ENCODE results near the gene FMNL3.
"Not testable (repeated sequence)": the region's sequence is repeated elsewhere in the genome, so short reads cannot be mapped to it uniquely, and the experiment has no call there.

Gene FMNL3

DNA sequence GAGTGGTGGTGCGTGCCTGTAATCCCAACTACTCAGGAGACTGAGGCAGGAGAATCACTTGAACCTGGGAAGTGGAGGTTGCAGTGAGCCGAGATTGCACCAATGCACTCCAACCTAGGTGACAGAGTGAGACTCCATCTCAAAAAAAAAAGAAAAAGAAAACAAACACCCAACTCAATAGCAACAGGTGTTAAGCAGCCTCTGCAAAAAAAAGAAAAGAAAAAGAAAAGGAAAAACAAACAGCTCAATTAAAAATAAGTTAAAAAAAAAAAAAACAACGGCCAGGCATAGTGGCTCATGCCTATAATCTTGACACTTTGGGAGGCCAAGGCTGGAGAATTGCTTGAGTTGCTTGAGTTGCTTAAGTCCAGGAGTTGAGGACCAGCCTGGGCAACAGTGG, 10.6 kb upstream of the FMNL3 start:
- DNase-seq (ENCODE audit: low read depth in 2 of 2), result not testable (repeated sequence)

DNA sequence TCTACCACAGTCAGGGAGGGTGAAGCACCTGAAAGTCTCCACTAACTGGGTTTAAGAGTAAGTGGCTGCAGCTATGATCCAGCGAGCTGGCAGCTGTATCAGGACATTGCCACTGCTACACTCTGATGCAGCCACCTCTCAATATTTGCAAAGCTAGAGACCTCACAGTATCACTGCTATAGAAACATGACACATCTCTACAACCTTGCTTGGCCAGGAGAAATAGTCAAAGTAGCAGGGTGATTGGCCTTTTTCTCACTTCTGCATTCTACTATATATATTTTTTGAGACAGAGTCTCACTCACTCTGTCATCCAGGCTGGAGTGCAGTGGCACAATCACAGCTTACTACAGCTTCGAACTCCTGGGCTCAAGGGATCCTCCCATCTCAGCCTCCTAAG, 9.3 kb upstream of the FMNL3 start:
- DNase-seq (ENCODE audit: low read depth in 2 of 2), result no peak

DNA sequence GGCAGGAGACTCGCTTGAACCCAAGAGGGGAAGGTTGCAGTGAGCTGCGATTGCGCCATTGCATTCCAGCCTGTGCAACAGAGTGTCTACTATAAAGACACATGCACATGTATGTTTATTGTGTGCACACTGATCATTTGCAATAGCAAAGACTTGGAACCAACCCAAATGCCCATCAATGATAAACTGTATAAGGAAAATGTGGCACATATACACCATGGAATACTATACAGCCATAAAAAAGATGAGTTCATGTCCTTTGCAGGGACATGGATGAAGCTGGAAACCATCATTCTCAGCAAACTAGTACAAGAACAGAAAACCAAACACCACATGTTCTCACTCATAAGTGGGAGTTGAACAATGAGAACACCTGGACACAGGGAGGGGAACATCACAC, 6.7 kb upstream of the FMNL3 start:
- not testable (repeated sequence) for DNase-seq (ENCODE audit: low read depth in 2 of 2)

DNA sequence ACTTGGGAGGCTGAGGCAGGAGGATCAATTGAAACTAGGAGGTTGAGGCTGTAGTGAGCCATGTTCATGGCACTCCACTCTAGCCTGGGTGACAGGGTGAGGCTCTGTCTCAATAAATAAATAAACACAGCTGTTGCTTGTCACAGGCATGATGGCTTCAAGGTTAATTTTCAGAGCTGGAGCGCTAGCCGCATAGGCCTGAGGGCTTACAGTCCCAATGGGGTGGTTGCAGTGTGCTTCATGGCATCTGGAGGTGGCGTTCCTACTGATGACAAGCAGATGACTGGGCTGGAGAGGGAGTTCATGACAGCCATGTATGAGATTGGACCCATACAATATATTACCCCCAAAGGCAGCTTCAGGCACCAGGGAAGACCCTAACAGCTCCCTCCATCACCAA, 1.6 kb upstream of the FMNL3 start:
- no peak for DNase-seq (ENCODE audit: low read depth in 2 of 2)

DNA sequence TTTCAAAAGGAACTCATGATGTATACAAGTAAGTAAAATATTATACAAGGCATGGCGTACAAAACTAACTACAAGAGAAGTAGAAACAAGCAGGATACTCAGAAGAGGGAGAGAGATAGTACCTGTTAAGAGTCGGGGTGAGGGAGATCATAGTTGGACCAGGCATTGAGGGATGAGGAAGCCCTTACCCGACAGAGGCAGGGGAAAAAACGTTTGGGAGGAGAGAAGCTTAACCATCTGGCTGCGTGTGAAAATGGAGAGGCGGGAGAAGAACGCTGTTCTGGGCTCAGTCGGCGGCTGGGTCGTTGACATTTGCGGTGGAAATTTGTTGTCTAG, 575 bp upstream of the FMNL3 start:
- no peak for DNase-seq (ENCODE audit: low read depth in 2 of 2)

DNA sequence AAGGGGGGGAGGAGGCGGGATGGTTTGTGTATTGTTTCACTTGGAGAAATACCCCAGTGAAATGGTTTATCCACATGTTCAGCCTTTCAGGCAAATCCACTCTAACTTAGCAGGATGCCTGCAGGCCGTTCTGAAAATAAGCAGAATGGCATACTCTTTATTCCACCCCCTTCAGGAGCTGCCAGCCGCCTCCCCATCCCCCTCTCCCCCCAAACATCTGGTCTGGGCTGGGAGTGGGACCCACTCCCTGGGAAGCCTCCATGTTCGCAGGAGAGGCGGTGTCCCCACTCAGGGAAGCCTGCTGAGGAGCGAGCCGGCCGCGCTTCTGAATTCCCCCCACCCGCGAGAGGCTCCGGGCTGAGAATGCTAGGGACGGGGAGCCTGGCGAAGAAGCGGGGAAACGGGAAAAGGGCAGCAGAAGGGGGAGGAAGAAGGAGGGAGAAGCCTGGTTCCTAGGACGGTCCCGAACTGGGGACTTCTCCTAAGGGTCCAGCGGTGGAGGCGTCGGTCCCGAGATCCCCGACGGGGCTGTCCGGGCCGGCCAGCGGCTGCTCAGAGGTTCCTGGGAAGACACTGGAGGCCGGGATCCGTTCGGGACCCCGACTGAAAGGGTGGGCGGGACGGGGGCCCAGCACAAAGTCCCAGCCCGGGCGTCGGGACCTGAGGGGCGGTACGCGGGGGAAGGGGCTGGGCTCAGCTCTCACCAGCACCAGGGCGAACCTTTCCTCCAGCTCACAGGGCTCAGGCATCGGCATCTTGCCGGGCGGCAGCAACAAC, 666 bp downstream of the FMNL3 start:
- no peak for DNase-seq (ENCODE audit: low read depth in 2 of 2)

DNA sequence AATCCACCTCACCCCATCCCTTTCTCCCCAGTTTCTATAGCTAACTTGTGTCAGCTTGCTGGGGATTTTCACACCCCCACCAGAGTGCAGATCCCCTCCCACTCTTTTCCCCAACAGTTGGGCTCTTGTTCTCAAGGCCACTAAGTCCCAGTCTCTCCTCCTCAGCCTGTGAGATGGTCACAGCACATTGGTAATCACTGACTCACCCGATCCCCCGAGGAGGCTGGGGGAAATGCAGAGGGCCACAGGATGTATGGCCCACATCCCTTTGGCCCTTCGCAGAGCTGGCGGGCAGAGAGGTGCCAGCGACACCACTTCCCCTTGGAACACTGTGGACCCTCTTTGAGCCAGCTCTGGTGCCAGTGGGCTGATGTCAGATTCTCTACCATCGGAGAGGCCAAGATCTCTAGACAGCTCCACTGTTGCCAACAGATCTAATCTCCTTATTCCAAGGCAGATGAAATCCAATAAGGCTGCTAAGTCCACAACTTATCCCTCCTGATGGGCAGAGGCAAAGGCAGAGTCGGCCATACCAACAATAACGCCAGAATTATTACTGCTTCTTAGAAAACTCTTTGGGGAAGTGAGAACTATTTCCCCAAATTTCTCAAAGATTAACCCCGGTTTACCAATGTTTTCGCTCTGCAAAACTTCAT, 1.6 kb downstream of the FMNL3 start:
- DNase-seq (ENCODE audit: low read depth in 2 of 2), result no peak

DNA sequence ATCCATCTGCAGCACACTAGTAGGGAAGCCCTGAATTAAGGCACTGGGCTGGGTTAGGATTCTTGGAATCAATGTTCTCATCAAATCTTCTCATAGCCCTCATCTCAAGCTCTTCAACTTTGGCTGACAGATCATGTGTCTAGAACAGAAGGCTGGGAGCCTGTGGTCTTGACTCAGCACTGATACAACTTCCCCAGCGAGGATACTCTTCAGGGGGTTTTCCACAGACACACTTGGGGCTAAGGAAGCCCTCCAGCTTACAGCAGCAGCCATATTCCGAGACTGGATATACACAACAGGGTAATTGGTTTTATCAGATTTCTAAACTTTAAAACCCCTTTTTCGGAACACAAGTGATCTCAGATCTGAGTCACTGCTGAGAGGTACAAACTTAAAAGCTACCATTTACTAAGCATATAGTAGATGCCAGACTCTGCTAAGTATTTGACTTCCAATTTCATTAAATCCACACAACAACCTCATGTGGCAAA, 3.5 kb downstream of the FMNL3 start:
- no peak for DNase-seq (ENCODE audit: low read depth in 2 of 2)

DNA sequence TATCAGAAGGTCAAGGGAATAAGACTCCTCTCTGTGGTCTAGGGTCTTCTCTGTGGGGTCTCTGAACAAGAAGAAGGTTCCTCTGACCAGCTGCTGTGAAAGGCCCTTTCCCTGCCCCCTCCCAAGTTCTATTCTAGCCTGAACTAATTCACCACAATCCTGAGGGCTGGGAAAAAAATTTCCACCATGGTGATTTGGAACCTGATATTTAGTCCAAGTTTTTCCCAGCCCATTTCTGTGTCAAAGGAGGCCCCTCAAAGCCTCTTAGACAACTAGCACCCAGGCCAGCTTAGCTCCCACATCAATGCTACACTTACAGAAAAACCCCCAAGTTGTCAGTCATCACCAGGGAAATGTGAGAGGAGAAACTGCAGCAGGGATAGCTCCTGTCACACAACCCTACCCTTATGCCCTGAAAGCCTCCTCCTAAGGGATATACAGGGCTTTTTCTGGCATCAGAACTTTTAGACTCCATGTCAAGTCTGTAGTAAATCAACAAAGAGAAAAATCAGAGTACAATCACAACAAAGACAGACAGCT, 4.5 kb downstream of the FMNL3 start:
- no peak for DNase-seq (ENCODE audit: low read depth in 2 of 2)

DNA sequence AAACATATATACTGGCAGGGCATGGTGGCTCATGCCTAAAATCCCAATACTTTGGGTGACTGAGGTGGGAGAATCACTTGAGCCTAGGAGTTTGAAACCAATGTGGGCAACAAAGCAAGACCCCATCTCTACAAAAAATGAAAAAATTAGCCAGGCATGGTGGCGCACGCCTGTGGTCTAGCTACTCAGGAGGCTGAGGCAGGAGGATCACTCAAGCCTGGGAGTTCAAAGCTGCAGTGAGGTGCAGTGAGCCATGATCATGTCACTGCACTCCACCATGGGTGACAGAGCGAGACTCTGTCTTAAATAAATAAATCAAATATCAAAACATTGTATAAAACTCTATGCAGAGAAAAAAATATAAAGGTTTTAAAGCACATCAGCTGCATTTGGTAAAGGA, 5.2 kb downstream of the FMNL3 start:
- DNase-seq (ENCODE audit: low read depth in 2 of 2), result no peak

DNA sequence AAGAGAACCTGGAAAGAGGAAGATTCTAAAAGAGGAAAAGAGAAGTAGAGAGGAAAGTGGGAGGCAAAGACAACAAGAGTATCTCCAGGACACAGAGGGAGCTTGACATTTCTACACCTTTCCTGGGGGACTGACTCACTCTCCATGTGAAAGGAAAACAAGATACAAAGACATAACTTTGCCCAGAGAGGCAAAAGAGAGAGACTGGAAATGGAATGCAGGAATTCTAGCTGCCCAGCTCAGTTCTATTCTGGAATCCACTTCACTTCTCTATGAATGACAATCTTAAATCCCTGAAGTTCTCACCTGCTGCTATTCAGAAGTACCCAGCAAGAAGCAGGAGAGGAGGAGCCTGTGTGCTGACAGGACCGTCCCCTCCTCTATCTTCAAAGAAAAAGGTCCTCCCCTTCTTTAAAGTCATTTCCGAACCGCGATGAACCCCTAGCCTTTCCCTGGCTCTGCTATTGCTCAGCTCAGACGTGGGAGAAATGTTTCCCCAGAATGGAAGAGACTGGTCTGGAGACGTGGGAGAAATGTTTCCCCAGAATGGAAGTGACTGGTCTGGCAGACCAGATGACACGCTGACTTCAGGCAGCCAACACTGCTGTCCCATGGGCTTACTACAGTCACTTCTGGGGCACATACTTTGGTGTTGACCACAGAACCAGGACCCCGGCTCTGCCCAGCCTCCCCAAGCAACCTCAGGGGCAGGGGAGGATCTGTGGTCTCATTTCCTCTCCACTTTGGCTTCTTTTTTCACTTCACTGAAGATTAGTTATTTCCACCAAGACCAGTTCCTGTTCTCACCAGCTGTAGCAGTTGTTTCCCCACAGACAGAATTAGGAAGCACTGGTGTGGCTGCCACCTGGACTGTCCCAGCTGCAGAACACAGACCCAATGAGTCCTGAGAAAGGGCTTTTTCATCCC, 8.3 kb downstream of the FMNL3 start:
- DNase-seq (ENCODE audit: low read depth in 2 of 2), result no peak

DNA sequence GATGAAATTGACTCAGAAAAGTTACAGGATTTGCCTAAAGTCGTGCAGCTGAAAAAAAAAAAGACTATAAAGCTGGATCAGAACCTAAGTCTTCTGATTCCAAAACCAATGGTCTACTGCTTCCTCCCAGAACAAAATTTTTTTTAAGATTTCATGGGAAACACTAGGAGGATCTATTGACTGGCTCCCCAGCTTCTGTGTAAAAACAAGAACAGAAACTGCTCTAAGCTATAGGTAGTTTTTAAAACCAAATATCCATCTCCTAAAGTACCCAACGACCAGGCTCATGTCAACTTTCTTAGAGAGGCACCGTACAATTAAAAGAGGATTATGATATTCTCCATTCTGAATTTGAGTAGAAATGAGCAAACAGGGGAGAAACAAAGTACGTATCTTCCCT, 9.4 kb downstream of the FMNL3 start:
- DNase-seq (ENCODE audit: low read depth in 2 of 2), result no peak

DNA sequence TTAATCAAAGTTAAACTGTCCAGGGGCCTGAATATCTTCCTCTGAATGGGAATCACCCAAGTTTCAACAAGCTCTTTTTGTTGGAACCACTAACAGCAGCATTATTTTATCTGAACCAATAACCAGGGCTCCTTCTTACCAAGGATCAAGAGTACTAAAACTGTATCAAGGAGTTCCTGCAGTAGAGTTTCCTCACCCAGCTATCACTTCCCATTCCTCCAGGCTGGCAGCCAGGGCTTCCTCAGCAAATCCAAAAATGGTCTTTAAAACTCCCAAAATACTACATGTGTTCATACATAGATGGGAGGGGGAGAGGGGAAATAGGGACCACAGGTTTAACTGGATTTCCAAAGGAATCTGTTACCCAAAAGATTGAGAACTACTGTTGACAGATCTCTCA, 10.5 kb downstream of the FMNL3 start:
- no peak for DNase-seq (ENCODE audit: low read depth in 2 of 2)

DNA sequence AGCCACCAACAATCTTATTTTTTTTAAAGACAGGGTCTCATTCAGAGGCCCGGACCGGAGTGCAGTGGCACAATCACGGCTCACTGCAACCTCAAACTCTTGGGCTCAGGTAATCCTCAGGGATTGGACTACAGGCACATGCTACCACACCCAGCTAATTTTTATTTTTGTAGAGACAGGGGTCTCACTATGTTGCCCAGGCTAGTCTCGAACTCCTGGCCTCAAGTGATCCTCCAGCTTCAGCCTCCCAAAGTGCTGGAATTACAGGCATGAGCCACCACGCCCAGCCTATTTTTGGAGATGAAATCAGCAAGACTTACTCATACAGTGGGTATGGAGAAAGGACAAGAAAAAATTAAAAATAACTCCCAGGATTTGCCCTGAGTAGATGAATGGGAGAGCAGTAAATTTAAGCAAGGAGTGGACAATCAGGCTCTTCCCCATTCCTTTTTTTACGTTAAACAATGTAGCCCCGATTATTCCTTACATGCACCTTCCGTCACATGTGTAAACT, 13.2 kb downstream of the FMNL3 start:
- no peak for DNase-seq (ENCODE audit: low read depth in 2 of 2)

DNA sequence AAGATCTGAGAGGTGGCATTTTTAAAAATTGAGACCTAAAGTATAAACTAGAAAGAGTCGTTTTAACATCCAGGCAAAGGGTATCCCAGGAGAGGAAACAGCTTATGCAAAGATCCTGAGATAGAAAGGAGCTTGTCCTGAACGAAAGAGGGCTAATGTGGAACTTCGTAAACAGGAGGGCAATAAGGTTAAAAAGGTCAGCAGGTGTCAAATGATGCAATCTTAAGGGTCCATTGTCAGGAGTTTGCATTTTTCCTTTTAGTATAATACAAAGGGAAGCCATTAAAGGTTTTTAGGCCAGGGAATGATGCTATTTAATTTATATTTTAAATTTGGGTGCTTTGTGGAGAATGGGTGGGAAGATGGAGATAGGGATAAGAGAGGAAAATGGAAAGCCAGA, 14.4 kb downstream of the FMNL3 start:
- no peak for DNase-seq (ENCODE audit: low read depth in 2 of 2)

DNA sequence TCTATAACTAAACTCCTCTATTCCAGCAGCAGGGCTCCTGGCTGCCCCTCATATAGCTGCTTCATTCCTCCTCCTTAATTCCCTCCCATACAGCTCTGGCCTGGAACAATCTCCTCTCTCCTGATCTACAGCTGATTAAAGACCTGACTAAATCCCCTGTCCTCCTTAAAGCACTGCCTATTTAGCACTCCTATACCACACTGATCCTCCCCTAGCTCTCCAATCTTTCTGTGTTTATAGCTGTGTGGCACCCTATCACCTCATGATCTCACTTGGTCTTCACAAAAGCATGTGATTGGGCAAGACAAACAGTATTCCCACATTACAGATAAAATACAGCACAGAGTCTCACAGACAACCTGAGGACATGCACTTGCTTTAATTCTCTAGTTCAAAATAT, 17.4 kb downstream of the FMNL3 start:
- DNase-seq (ENCODE audit: low read depth in 2 of 2), result no peak

DNA sequence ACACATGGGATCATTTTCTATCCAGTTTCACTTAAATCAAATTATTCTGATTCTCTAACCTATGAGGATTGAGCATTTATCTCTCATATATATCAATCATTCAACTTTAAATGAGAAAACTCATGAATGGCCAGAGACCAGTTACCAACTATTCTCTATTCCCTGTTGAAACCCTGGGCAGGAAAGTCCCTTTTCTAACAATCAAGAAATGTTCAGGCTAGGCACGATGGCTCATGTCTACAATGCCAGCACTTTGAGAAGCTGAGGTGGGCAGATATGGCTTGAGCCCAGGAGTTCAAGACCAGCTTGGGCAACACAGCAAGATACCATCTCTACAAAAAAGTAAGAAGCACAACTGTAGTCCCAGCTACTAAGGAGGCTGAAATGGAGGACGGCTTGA, 18.0 kb downstream of the FMNL3 start:
- DNase-seq (ENCODE audit: low read depth in 2 of 2), result no peak

DNA sequence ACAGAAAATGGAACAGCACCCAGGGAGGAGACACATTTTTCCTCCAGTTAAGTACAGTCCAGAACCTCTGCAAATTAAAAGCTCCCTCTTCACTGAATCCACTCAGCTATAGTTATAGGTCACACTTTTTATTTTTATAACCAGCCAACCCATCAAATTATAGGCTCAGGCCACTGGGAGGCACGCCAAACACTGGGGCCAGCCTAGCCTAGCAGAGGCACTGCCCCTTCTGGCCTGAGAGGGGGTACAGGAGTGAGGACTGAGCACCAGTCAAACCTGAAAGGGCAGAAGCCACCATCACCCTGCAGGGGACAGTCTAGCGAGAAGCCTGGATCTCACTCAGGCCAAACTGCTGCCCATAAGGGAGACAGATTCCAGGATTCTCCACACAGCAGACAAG, 19.3 kb downstream of the FMNL3 start:
- no peak for DNase-seq (ENCODE audit: low read depth in 2 of 2)

DNA sequence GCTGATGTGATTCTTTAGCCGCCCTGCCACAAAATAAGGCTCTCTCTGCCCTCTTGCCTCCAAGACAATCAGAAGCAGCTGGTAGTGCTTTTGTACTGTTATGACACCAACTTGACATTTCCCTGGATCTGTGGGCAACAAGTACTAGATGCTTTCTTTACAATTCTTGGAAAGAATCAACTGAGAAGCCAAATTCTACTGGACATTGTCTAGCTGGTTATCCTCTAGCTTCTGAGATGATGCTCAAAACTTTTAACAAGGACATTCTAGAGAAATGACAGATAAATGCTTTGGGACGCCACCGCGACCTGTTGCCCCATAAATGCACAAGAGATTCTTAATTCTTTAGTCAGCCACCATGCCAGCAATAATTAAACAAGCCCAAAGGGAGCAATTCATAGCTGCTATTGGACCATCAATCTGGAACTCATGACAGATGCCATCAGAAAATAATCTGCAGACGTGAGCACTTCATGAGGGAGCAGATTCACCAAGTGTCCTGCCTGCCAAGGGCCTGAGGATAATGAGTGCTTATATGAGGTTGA, 22.8 kb downstream of the FMNL3 start:
- no peak for DNase-seq (ENCODE audit: low read depth in 2 of 2)

DNA sequence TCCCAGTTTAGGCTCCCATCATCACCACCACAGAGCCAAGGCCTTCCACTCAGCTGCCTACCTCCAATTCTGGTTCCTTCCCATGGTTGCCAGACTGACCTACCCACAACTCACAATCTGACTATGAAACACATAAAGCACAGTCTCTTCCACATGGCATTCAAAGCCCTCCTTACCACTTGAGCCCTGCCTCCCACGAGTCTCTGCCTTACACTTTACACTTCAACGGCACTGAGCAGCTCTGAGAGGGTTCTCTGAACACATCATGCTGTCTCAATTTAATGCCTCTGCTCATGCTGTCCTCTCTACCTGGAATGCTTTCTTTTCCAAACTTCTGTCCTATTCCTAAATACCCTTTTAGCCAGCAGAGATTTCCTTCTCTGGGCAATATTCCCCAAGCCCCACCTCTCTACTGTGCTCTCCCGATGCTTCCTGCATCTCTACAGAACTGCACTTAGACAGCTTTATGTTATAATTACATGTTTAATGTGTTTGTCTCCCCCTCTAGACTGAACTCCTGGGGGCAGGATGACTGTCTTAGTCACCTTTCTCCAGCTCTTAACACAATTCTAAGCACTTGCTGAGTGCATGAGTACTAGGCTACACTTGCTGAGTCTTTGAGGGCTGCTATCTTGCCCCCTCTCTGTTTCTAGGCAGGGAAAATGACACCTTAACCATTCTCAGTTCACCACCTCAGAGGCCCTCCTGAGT, 23.5 kb downstream of the FMNL3 start:
- no peak for DNase-seq (ENCODE audit: low read depth in 2 of 2)

DNA sequence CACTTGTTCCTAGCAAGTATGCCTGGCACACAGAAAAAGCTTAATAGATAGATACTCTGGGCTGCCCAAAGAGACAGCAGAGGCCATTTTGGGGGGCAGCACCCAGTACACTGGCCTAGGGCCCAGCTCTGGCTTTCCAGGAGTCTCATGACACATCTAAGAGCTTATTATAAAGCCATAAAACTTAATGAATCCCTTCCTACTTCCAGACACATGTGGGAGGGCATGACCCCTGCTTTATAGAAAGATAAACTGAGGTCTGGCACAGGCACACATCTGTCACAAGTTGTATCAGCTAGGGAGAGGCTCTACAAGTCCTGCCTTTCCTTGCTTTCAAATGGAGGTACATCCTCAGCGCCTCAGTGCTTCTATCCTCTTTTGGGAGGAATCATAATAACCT, 27.1 kb downstream of the FMNL3 start:
- no peak for DNase-seq (ENCODE audit: low read depth in 2 of 2)

Data from stimulated activated CD4-positive, alpha-beta T cell treated with anti-CD3 and anti-CD28 coated beads, Interleukin-1b, Interleukin-23, amount 100 ng/mL, for 1 hour (primary cell).